ENCODE measurements around the gene STOM.

STOM gene

GRCh38 chr9:121362813-121363621, 7.0 kb downstream of the STOM start:
- Mint-ChIP-seq H3K27me3 (no peaks in the 10 kb centered on the region), H3K4me3 (no peak overlapping the region), H3K4me1 (peaks cover 17% of the 10 kb centered on the region), H3K9me3 (no peaks in the 10 kb centered on the region), H3K36me3 (no peaks in the 10 kb centered on the region), H3K27ac (no peak overlapping the region)
- ATAC-seq = no peak

- Mint-ChIP-seq H3K27me3 (no peaks in the 10 kb centered on the region), H3K36me3 (peaks cover 7% of the 10 kb centered on the region), H3K27ac (no peak overlapping the region), H3K9me3 (no peaks in the 10 kb centered on the region), H3K4me1 (peaks cover 20% of the 10 kb centered on the region), H3K4me3 (no peak overlapping the region)
- no peak for ATAC-seq
Measured at GRCh38 chr9:121360601-121361374, 9.3 kb downstream of the STOM start.

GRCh38 chr9:121359351-121360294, 10.4 kb downstream of the STOM start:
- no peak overlapping the region for H3K4me3 Mint-ChIP-seq
- no peaks in the 10 kb centered on the region for H3K27me3 Mint-ChIP-seq
- no peaks in the 10 kb centered on the region for H3K9me3 Mint-ChIP-seq
- peaks cover 20% of the 10 kb centered on the region for H3K4me1 Mint-ChIP-seq
- H3K36me3 Mint-ChIP-seq = peaks cover 11% of the 10 kb centered on the region
- ATAC-seq = no peak
- H3K27ac Mint-ChIP-seq = peak overlapping the region; percentile 17

- peak overlapping the region; percentile 27 for H3K4me3 Mint-ChIP-seq
- H3K27me3 Mint-ChIP-seq = no peaks in the 10 kb centered on the region
- no peaks in the 10 kb centered on the region for H3K9me3 Mint-ChIP-seq
- peaks cover 22% of the 10 kb centered on the region for H3K4me1 Mint-ChIP-seq
- H3K36me3 Mint-ChIP-seq = peaks cover 13% of the 10 kb centered on the region
- H3K27ac Mint-ChIP-seq = peak overlapping the region; percentile 17
- ATAC-seq = no peak
Measured at GRCh38 chr9:121358751-121359150, 11.3 kb downstream of the STOM start.

GRCh38 chr9:121357011-121357410, 13.0 kb downstream of the STOM start:
- no peak overlapping the region for H3K27ac Mint-ChIP-seq
- no peaks in the 10 kb centered on the region for H3K9me3 Mint-ChIP-seq
- no peak overlapping the region for H3K4me3 Mint-ChIP-seq
- no peaks in the 10 kb centered on the region for H3K27me3 Mint-ChIP-seq
- H3K4me1 Mint-ChIP-seq = peaks cover 29% of the 10 kb centered on the region
- peaks cover 20% of the 10 kb centered on the region for H3K36me3 Mint-ChIP-seq
- ATAC-seq = no peak

GRCh38 chr9:121354762-121355161, 15.3 kb downstream of the STOM start:
- ATAC-seq = no peak
- Mint-ChIP-seq H3K9me3 (no peaks in the 10 kb centered on the region), H3K36me3 (peaks cover 20% of the 10 kb centered on the region), H3K27ac (no peak overlapping the region), H3K4me1 (peaks cover 29% of the 10 kb centered on the region), H3K4me3 (no peak overlapping the region), H3K27me3 (no peaks in the 10 kb centered on the region)

- Mint-ChIP-seq H3K27ac (no peak overlapping the region), H3K27me3 (no peaks in the 10 kb centered on the region), H3K4me3 (no peak overlapping the region), H3K36me3 (peaks cover 20% of the 10 kb centered on the region), H3K9me3 (no peaks in the 10 kb centered on the region), H3K4me1 (peaks cover 23% of the 10 kb centered on the region)
- no peak for ATAC-seq
Measured at GRCh38 chr9:121354141-121354540, 15.9 kb downstream of the STOM start.

GRCh38 chr9:121353241-121354061, 16.6 kb downstream of the STOM start:
- ATAC-seq = no peak
- Mint-ChIP-seq H3K27ac (no peak overlapping the region), H3K4me3 (no peak overlapping the region), H3K36me3 (peaks cover 20% of the 10 kb centered on the region), H3K4me1 (peaks cover 16% of the 10 kb centered on the region), H3K9me3 (no peaks in the 10 kb centered on the region), H3K27me3 (no peaks in the 10 kb centered on the region)

GRCh38 chr9:121350993-121351561, 19.0 kb downstream of the STOM start:
- Mint-ChIP-seq H3K27ac (no peak overlapping the region), H3K36me3 (peaks cover 30% of the 10 kb centered on the region), H3K4me3 (no peak overlapping the region), H3K27me3 (no peaks in the 10 kb centered on the region), H3K9me3 (no peaks in the 10 kb centered on the region), H3K4me1 (peaks cover 9% of the 10 kb centered on the region)
- ATAC-seq = no peak

- no peaks in the 10 kb centered on the region for H3K27me3 Mint-ChIP-seq
- H3K36me3 Mint-ChIP-seq = peaks cover 23% of the 10 kb centered on the region
- H3K4me1 Mint-ChIP-seq = peaks cover 9% of the 10 kb centered on the region
- H3K4me3 Mint-ChIP-seq = no peak overlapping the region
- no peak overlapping the region for H3K27ac Mint-ChIP-seq
- ATAC-seq = no peak
- no peaks in the 10 kb centered on the region for H3K9me3 Mint-ChIP-seq
Measured at GRCh38 chr9:121350036-121350435, 20.0 kb downstream of the STOM start.

- Mint-ChIP-seq H3K9me3 (no peaks in the 10 kb centered on the region), H3K36me3 (peaks cover 23% of the 10 kb centered on the region), H3K27me3 (no peaks in the 10 kb centered on the region), H3K27ac (no peak overlapping the region), H3K4me3 (no peak overlapping the region), H3K4me1 (peaks cover 9% of the 10 kb centered on the region)
- no peak for ATAC-seq
Measured at GRCh38 chr9:121349009-121349408, 21.0 kb downstream of the STOM start.

GRCh38 chr9:121348221-121348620, 21.8 kb downstream of the STOM start:
- peaks cover 2% of the 10 kb centered on the region for H3K4me1 Mint-ChIP-seq
- H3K9me3 Mint-ChIP-seq = no peaks in the 10 kb centered on the region
- no peaks in the 10 kb centered on the region for H3K27me3 Mint-ChIP-seq
- no peak overlapping the region for H3K27ac Mint-ChIP-seq
- H3K36me3 Mint-ChIP-seq = peaks cover 23% of the 10 kb centered on the region
- H3K4me3 Mint-ChIP-seq = no peak overlapping the region
- no peak for ATAC-seq

- Mint-ChIP-seq H3K27ac (no peak overlapping the region), H3K4me3 (no peak overlapping the region), H3K27me3 (no peaks in the 10 kb centered on the region), H3K9me3 (no peaks in the 10 kb centered on the region), H3K36me3 (peaks cover 32% of the 10 kb centered on the region), H3K4me1 (no peaks in the 10 kb centered on the region)
- ATAC-seq = no peak
Measured at GRCh38 chr9:121345070-121345469, 25.0 kb downstream of the STOM start.

- Mint-ChIP-seq H3K36me3 (peaks cover 32% of the 10 kb centered on the region), H3K27me3 (no peaks in the 10 kb centered on the region), H3K4me3 (no peak overlapping the region), H3K9me3 (no peaks in the 10 kb centered on the region), H3K4me1 (no peaks in the 10 kb centered on the region), H3K27ac (no peak overlapping the region)
- no peak for ATAC-seq
Measured at GRCh38 chr9:121344184-121344583, 25.9 kb downstream of the STOM start.

Data from stimulated activated memory B cell treated with anti-CD40 and anti-IgM and Interleukin-4, amounts not matched to agents 10 μg/mL and 1 μg/mL and 100 μg/mL, for 72 hours (primary cell).